Esophagus squamous epithelium (tissue), 5 donors: Measurements from ENCODE around the gene ITPR2. TPM values are rescaled to one million over a fixed set of nuclear protein-coding genes. Genes with fewer than 3 reads are reported as not detected.

Experiments used
- DNase-seq: peaks from one replicate; lab custom pipeline; 2025; lab: John Stamatoyannopoulos, UW
- H3K27ac ChIP-seq, 4 donors: fragments of 200-600 bp; sonication (generic); one replicate each; pipeline ENCODE4 v1.5.1; 2016 to 2019; ENCODE audit warnings: mild to moderate bottlenecking in 1 of 4
- H3K27me3 ChIP-seq, 4 donors: fragments of 200-600 bp; sonication (generic); 1 replicate in 3 of 4; 2 replicates in 1 of 4; pipeline versions ENCODE4 v1.5.1 to v1.6.0; 2017 to 2021; ENCODE audit warnings: antibody characterized with exemption in 1 of 4
- H3K36me3 ChIP-seq, 3 donors: fragments of 200-600 bp; sonication (generic); one replicate each; pipeline ENCODE4 v1.5.1; 2016 to 2019
- H3K4me1 ChIP-seq, 3 donors: fragments of 200-600 bp; sonication (generic); one replicate each; pipeline ENCODE4 v1.5.1; 2017 to 2019
- H3K4me3 ChIP-seq, 4 donors: fragments of 200-600 bp; sonication (generic); 1 replicate in 3 of 4; 2 replicates in 1 of 4; pipeline ENCODE4 v1.5.1; 2016 to 2019; ENCODE audit warnings: mild to moderate bottlenecking in 2 of 4, moderate library complexity in 1 of 4
- H3K9me3 ChIP-seq, 3 donors: fragments of 200-600 bp; sonication (generic); one replicate each; pipeline ENCODE4 v1.5.1; 2016 to 2019
- CTCF ChIP-seq, 6 experiments: fragments of 450-650 bp in 4 of 6; fragments of 200-600 bp in 2 of 6; sonication (generic) in 2 of 6; IDR thresholded peaks; one replicate each; pipeline ENCODE4 v1.5.1; 2016 to 2019; ENCODE audit warnings: antibody characterized with exemption in 6 of 6, mild to moderate bottlenecking in 4 of 6, moderate library complexity in 4 of 6
- POLR2A ChIP-seq, 4 donors: fragments of 450-650 bp; IDR thresholded peaks; one replicate each; pipeline ENCODE4 v1.6.1; 2017; ENCODE audit warnings: antibody characterized with exemption in 4 of 4, mild to moderate bottlenecking in 4 of 4, moderate library complexity in 3 of 4
- WGBS, 2 donors: methylation state at CpG; one replicate each; pipeline ENCODE4 v1.1.5; 2018; 5-methylcytosine and 5-hydroxymethylcytosine counted together
- intact Hi-C: fragments of 100-400 bp; cut with DNase I; formaldehyde crosslinking; loops from one replicate; pipeline ENCODE4 v1.15.0; 2022
- total RNA-seq, 4 donors: library from RNA; depleted of rRNA; stranded (reverse); fragments of >200 nt; gene quantifications; one replicate each; pipeline ENCODE4 v1.1.0, GENCODE V29; 2016
- donor health status: DM: yes; HTN: yes; CAD: no.

Gene ITPR2
- total RNA-seq, 4 donors from 2014 or later = 30.7 to 49.3 (median 37.6) TPM

GRCh38 chr12:26473291-26473690 is 359.7 kb downstream of the ITPR2 start:
- 45 to 72% methylated on average over 1 of the region's 1 CpG for WGBS, 2 donors
- TF ChIP-seq CTCF (IDR thresholded peaks at IDR 0.05) (no peak), POLR2A (IDR thresholded peaks at IDR 0.05) (no peak)
- H3K4me1 ChIP-seq = no peaks in the 10 kb centered on the region
- DNase-seq = no peak
- no peak overlapping the region for H3K27ac ChIP-seq
- no peak overlapping the region for H3K4me3 ChIP-seq
- intact Hi-C loops = no loop called here
- H3K27me3 ChIP-seq = no peaks in the 10 kb centered on the region
- H3K9me3 ChIP-seq = no peaks in the 10 kb centered on the region
- H3K36me3 ChIP-seq = peaks cover 0 to 56% (median 0%) of the 10 kb centered on the region in 3 donors

- TF ChIP-seq CTCF (IDR thresholded peaks at IDR 0.05) (no peak), POLR2A (IDR thresholded peaks at IDR 0.05) (no peak)
- Histone ChIP-seq H3K27me3 (no peaks in the 10 kb centered on the region), H3K9me3 (no peaks in the 10 kb centered on the region), H3K4me1 (no peaks in the 10 kb centered on the region), H3K36me3 (peaks cover 0 to 43% (median 0%) of the 10 kb centered on the region in 3 donors), H3K4me3 (no peak overlapping the region), H3K27ac (no peak overlapping the region)
- DNase-seq = no peak
- intact Hi-C loops = no loop called here
These were observed 361.4 kb downstream of the ITPR2 start for GRCh38 chr12:26471560-26471959.

GRCh38 chr12:26469421-26470180 is 363.4 kb downstream of the ITPR2 start:
- TF ChIP-seq POLR2A (IDR thresholded peaks at IDR 0.05) (no peak), CTCF (IDR thresholded peaks at IDR 0.05) (no peak)
- intact Hi-C loops = no loop called here
- no peak for DNase-seq
- no peaks in the 10 kb centered on the region for H3K9me3 ChIP-seq
- no peaks in the 10 kb centered on the region for H3K27me3 ChIP-seq
- H3K27ac ChIP-seq = no peak overlapping the region
- H3K4me3 ChIP-seq = no peak overlapping the region
- 94% methylated on average over 6 of the region's 6 CpGs for WGBS, 2 donors
- H3K4me1 ChIP-seq = no peaks in the 10 kb centered on the region
- H3K36me3 ChIP-seq = peaks cover 0 to 36% (median 0%) of the 10 kb centered on the region in 3 donors

GRCh38 chr12:26467351-26467750 is 365.6 kb downstream of the ITPR2 start:
- Histone ChIP-seq H3K27ac (no peak overlapping the region), H3K4me3 (no peak overlapping the region), H3K36me3 (peaks cover 0 to 32% (median 0%) of the 10 kb centered on the region in 3 donors), H3K27me3 (no peaks in the 10 kb centered on the region), H3K9me3 (no peaks in the 10 kb centered on the region), H3K4me1 (no peaks in the 10 kb centered on the region)
- whole genome bisulfite sequencing, 2 donors = 93 to 95% methylated on average over 1 of the region's 1 CpG
- TF ChIP-seq CTCF (IDR thresholded peaks at IDR 0.05) = no peak
- no peak for TF ChIP-seq POLR2A (IDR thresholded peaks at IDR 0.05)
- intact Hi-C loops = no loop called here
- DNase-seq = no peak

GRCh38 chr12:26466726-26467125 is 366.3 kb downstream of the ITPR2 start:
- Histone ChIP-seq H3K36me3 (peaks cover 0 to 27% (median 0%) of the 10 kb centered on the region in 3 donors), H3K4me3 (no peak overlapping the region), H3K9me3 (no peaks in the 10 kb centered on the region), H3K4me1 (no peaks in the 10 kb centered on the region), H3K27me3 (no peaks in the 10 kb centered on the region), H3K27ac (no peak overlapping the region)
- TF ChIP-seq CTCF (IDR thresholded peaks at IDR 0.05) (no peak), POLR2A (IDR thresholded peaks at IDR 0.05) (no peak)
- intact Hi-C loops = no loop called here
- no peak for DNase-seq
- WGBS, 2 donors = 75 to 79% methylated on average over 2 of the region's 2 CpGs
